ENCODE results near the gene ACVR1.

Gene ACVR1

GRCh38 chr2:157789933-157790511 is 86.1 kb downstream of the ACVR1 start:
- DNase-seq (ENCODE audit: low read depth) = no peak

GRCh38 chr2:157789256-157789655 is 86.9 kb downstream of the ACVR1 start:
- DNase-seq (ENCODE audit: low read depth) = no peak

GRCh38 chr2:157788201-157788600 is 87.9 kb downstream of the ACVR1 start:
- no peak for DNase-seq (ENCODE audit: low read depth)

- no peak for DNase-seq (ENCODE audit: low read depth)
Measured at GRCh38 chr2:157787364-157787938, 88.7 kb downstream of the ACVR1 start.

GRCh38 chr2:157786663-157787363 is 89.3 kb downstream of the ACVR1 start:
- no peak for DNase-seq (ENCODE audit: low read depth)

GRCh38 chr2:157785866-157786662 is 90.1 kb downstream of the ACVR1 start:
- DNase-seq (ENCODE audit: low read depth) = no peak

- DNase-seq (ENCODE audit: low read depth) = no peak
Measured at GRCh38 chr2:157785200-157785599, 90.9 kb downstream of the ACVR1 start.

- no peak for DNase-seq (ENCODE audit: low read depth)
Measured at GRCh38 chr2:157784823-157785175, 91.3 kb downstream of the ACVR1 start.

GRCh38 chr2:157784169-157784822 is 91.8 kb downstream of the ACVR1 start:
- no peak for DNase-seq (ENCODE audit: low read depth)

- no peak for DNase-seq (ENCODE audit: low read depth)
Measured at GRCh38 chr2:157783245-157783644, 92.9 kb downstream of the ACVR1 start.

- DNase-seq (ENCODE audit: low read depth) = no peak
Measured at GRCh38 chr2:157782057-157782845, 93.9 kb downstream of the ACVR1 start.

GRCh38 chr2:157780211-157780610 is 95.9 kb downstream of the ACVR1 start:
- DNase-seq (ENCODE audit: low read depth) = no peak

- DNase-seq (ENCODE audit: low read depth) = no peak
Measured at GRCh38 chr2:157779794-157780193, 96.3 kb downstream of the ACVR1 start.

- peak; percentile 13 for DNase-seq (ENCODE audit: low read depth)
Measured at GRCh38 chr2:157777427-157777826, 98.7 kb downstream of the ACVR1 start.

- no peak for DNase-seq (ENCODE audit: low read depth)
Measured at GRCh38 chr2:157771234-157771633, 104.9 kb downstream of the ACVR1 start.

GRCh38 chr2:157769856-157770255 is 106.3 kb downstream of the ACVR1 start:
- DNase-seq (ENCODE audit: low read depth) = no peak

- DNase-seq (ENCODE audit: low read depth) = no peak
Measured at GRCh38 chr2:157764386-157764785, 111.7 kb downstream of the ACVR1 start.

- DNase-seq (ENCODE audit: low read depth) = no peak
Measured at GRCh38 chr2:157761520-157761919, 114.6 kb downstream of the ACVR1 start.

- DNase-seq (ENCODE audit: low read depth) = no peak
Measured at GRCh38 chr2:157760949-157761348, 115.2 kb downstream of the ACVR1 start.

- no peak for DNase-seq (ENCODE audit: low read depth)
Measured at GRCh38 chr2:157759855-157760254, 116.3 kb downstream of the ACVR1 start.

- DNase-seq (ENCODE audit: low read depth) = no peak
Measured at GRCh38 chr2:157758586-157758985, 117.5 kb downstream of the ACVR1 start.

GRCh38 chr2:157757500-157757899 is 118.6 kb downstream of the ACVR1 start:
- no peak for DNase-seq (ENCODE audit: low read depth)

All from activated T-helper 9 cell treated with anti-CD3 and anti-CD28 coated beads, Interleukin-2, amount 50 U/mL, for 16 hours (primary cell).